NB4 (cell line): Measurements from ENCODE around the gene ARCN1.

Experiments used
- MYC ChIP-seq: IDR thresholded peaks from 2 replicates; pipeline ENCODE4 v1.6.1; 2011; ENCODE audit warnings: low read depth, low read length
- POLR2A ChIP-seq: IDR thresholded peaks from 2 replicates; pipeline ENCODE4 v1.6.1; 2011; ENCODE audit warnings: mild to moderate bottlenecking; ENCODE audit not compliant: insufficient read length; ENCODE audit errors: extremely low read depth
- TF ChIP-seq, protein P1 (sequence below): IDR thresholded peaks from one replicate; pipeline ENCODE4 v1.5.1; 2012; ENCODE audit warnings: low read depth, low read length
- TF ChIP-seq, protein P2 (sequence below): IDR thresholded peaks from 2 replicates; pipeline ENCODE4 v1.6.1; 2011; ENCODE audit warnings: low read depth, low read length

DNA sequence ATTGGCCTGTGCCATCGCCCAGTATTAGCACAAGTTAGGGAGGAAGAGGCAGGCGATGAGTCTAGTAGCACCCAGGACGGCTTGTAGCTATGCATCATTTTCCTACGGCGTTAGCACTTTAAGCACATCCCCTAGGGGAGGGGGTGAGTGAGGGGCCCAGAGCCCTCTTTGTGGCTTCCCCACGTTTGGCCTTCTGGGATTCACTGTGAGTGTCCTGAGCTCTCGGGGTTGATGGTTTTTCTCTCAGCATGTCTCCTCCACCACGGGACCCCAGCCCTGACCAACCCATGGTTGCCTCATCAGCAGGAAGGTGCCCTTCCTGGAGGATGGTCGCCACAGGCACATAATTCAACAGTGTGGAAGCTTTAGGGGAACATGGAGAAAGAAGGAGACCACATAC is 36.9 kb upstream of the ARCN1 start:
- TF ChIP-seq POLR2A (no peak), MYC (no peak)
- TF ChIP-seq, protein P1, sequence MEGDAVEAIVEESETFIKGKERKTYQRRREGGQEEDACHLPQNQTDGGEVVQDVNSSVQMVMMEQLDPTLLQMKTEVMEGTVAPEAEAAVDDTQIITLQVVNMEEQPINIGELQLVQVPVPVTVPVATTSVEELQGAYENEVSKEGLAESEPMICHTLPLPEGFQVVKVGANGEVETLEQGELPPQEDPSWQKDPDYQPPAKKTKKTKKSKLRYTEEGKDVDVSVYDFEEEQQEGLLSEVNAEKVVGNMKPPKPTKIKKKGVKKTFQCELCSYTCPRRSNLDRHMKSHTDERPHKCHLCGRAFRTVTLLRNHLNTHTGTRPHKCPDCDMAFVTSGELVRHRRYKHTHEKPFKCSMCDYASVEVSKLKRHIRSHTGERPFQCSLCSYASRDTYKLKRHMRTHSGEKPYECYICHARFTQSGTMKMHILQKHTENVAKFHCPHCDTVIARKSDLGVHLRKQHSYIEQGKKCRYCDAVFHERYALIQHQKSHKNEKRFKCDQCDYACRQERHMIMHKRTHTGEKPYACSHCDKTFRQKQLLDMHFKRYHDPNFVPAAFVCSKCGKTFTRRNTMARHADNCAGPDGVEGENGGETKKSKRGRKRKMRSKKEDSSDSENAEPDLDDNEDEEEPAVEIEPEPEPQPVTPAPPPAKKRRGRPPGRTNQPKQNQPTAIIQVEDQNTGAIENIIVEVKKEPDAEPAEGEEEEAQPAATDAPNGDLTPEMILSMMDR = no peak
- TF ChIP-seq, protein P2, sequence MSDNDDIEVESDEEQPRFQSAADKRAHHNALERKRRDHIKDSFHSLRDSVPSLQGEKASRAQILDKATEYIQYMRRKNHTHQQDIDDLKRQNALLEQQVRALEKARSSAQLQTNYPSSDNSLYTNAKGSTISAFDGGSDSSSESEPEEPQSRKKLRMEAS = no peak
